Measurements from ENCODE around the gene RETN. TPM values are rescaled to one million over a fixed set of nuclear protein-coding genes. Genes with fewer than 3 reads are reported as not detected.

Gene RETN
- total and polyA plus RNA-seq, 2 of the 8 experiments (the other 6 are each of a cell fraction or from before 2014, with no cell fraction given), result not detected

DNA sequence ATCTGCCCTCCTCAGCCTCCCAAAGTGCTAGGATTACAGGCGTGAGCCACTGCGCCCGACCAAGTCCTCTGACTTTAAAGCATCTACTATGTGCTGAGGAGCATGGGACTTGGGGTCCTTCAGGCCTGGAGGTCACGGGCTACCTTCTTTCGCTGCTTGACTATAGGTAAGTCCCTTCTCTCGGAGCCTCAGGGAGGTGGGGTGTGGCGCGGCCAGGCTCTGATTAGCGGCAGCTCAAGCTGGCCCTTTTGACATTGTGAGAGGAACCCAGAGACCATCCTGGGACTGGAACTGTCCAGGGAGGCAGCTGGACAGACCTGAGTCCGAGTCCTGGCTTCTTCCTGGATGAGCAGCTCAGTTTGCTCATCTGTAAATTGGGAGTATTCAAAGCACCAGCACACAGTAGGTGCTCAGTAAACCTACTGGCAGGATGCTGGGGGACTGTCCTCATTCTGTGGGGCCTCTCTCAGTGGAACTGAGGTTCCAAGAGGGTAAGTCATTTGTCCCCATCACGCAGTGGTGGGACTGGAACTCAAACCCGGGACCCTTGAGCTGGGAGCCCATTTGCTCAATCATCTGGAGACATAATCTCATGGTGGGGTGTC is 32.3 kb downstream of the RETN start:
- POLR2A ChIA-PET (ENCODE audit: partially characterized antibody), result no interaction called here
- Histone ChIP-seq H3K36me3 (ENCODE audit: control insufficient read depth in 2 of 4, insufficient read depth in 4 of 4, low read length in 3 of 4) (no peaks in the 10 kb centered on the region), H3K79me1 (ENCODE audit: low read depth, low read length) (no peaks in the 10 kb centered on the region), H2BK20ac (ENCODE audit: low read length) (no peak overlapping the region), H3K4me1 (replicated peaks in 1 of 4; ENCODE audit: control insufficient read depth in 3 of 4, insufficient read depth in 4 of 4, low read length in 3 of 4) (peaks cover 0 to 16% (median 8%) of the 10 kb centered on the region in 4 experiments; a peak in 5 of 7 replicates), H4K8ac (ENCODE audit: extremely low read depth, insufficient read depth, low read length) (no peak overlapping the region), H2BK5ac (ENCODE audit: low read depth, low read length) (no peak overlapping the region), H2BK15ac (ENCODE audit: low read length) (no peak overlapping the region), H3K23ac (ENCODE audit: insufficient read length) (no peak overlapping the region), H3K4me2 (ENCODE audit: insufficient read depth in 1 of 2, low read depth in 2 of 2, low read length in 2 of 2) (no peak overlapping the region), H3K27ac (ENCODE audit: low read depth, low read length) (no peak overlapping the region), H3K9ac (replicated peaks in 1 of 4; ENCODE audit: extremely low read depth in 1 of 4, low read depth in 3 of 4, low read length in 3 of 4) (no peak overlapping the region), H3K79me2 (ENCODE audit: control insufficient read depth in 1 of 2, insufficient read depth in 2 of 2, low read length in 2 of 2) (no peaks in the 10 kb centered on the region), H3K27me3 (replicated peaks in 1 of 4; ENCODE audit: control insufficient read depth in 3 of 4, extremely low read depth in 1 of 4, insufficient read depth in 3 of 4, low read length in 3 of 4) (no peaks in the 10 kb centered on the region; a peak in 1 of 7 replicates), H3K4me3 (ENCODE audit: extremely low read depth in 1 of 4, insufficient read depth in 2 of 4, low read depth in 3 of 4, low read length in 4 of 4) (no peak overlapping the region), H2AFZ (ENCODE audit: low read length) (no peak overlapping the region), H3K4ac (replicated peaks; ENCODE audit: insufficient read length, low read depth, low read length) (no peak overlapping the region), H2AK5ac (ENCODE audit: low read depth, low read length) (no peak overlapping the region), H3K14ac (ENCODE audit: insufficient read length) (no peak overlapping the region), H2BK120ac (replicated peaks; ENCODE audit: low read depth, low read length) (no peak overlapping the region), H4K20me1 (replicated peaks in 1 of 2; ENCODE audit: control insufficient read depth in 1 of 2, insufficient read depth in 2 of 2, low read length in 2 of 2) (peaks cover 0 to 2% of the 10 kb centered on the region in 2 experiments), H4K91ac (replicated peaks; ENCODE audit: insufficient read length, low read length) (no peak overlapping the region), H2BK12ac (ENCODE audit: low read depth, low read length) (no peak overlapping the region), H3K9me3 (ENCODE audit: insufficient read depth in 2 of 2, low read depth in 1 of 2, low read length in 1 of 2) (no peaks in the 10 kb centered on the region; a peak in 1 of 4 replicates), H3K18ac (ENCODE audit: extremely low read depth, low read length) (no peak overlapping the region; the same call in 1 of the 2 replicates), H3K56ac (replicated peaks; ENCODE audit: insufficient read length, low read depth, low read length) (no peak overlapping the region), H4K5ac (ENCODE audit: insufficient read length, low read depth, low read length) (no peak overlapping the region), H3K23me2 (ENCODE audit: low read depth, low read length) (no peaks in the 10 kb centered on the region)
- 92% methylated on average over 12 of the region's 12 CpGs; no CpG with 5 or more reads in 1 of the 2 experiments for WGBS, 2 experiments (ENCODE audit: extremely low coverage in 1 of 2, insufficient coverage in 1 of 2, insufficient read length in 1 of 2, insufficient replicate concordance in 2 of 2, low coverage in 1 of 2, low lambda C conversion rate in 2 of 2, missing lambda C conversion rate in 1 of 2)
- TF ChIP-seq TBP (IDR thresholded peaks at IDR 0.05; ENCODE audit: low read depth, low read length) (no peak), MAFK (IDR thresholded peaks at IDR 0.05; ENCODE audit: low read depth, low read length) (no peak), POU5F1 (IDR thresholded peaks at IDR 0.05; ENCODE audit: low read depth, low read length) (no peak), BCL11A (IDR thresholded peaks at IDR 0.05; ENCODE audit: low read depth in 2 of 2, low read length in 2 of 2) (no peak), CEBPB (IDR thresholded peaks at IDR 0.05; ENCODE audit: low read depth, low read length) (no peak), RBBP5 (IDR thresholded peaks at IDR 0.05; ENCODE audit: borderline replicate concordance, low read depth, low read length) (no peak)
- TF ChIP-seq, protein P1, sequence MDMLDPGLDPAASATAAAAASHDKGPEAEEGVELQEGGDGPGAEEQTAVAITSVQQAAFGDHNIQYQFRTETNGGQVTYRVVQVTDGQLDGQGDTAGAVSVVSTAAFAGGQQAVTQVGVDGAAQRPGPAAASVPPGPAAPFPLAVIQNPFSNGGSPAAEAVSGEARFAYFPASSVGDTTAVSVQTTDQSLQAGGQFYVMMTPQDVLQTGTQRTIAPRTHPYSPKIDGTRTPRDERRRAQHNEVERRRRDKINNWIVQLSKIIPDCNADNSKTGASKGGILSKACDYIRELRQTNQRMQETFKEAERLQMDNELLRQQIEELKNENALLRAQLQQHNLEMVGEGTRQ (IDR thresholded peaks at IDR 0.05; ENCODE audit: low read length), result no peak
- FAIRE-seq, result no peak
- CTCF ChIA-PET (ENCODE audit: partially characterized antibody), result interaction anchor here (1.0 kb wide), 1 partner anchor 20 kb away, joined by 3 read pairs; the partner anchor contains the start of gene TRAPPC5
- DNase-seq (ENCODE audit: low read depth in 1 of 2, low spot score in 2 of 2), result no peak

Measured in H1 (cell line).